ENCODE measurements around the gene CD69. TPM values are rescaled to one million over a fixed set of nuclear protein-coding genes. Genes with fewer than 3 reads are reported as not detected.

The CD69 gene
- total RNA-seq = 1.3 TPM

- Histone ChIP-seq H3K4me3 (peak within 1 kb of the TSS in 1 of 2 donors; percentile 33), H3K27me3 (no peaks in the 10 kb centered on the region), H3K9me3 (no peaks in the 10 kb centered on the region), H3K27ac (no peak within 1 kb of the TSS), H3K4me1 (no peaks in the 10 kb centered on the region), H3K36me3 (no peaks in the 10 kb centered on the region)
- no peak for TF ChIP-seq CTCF (IDR thresholded peaks at IDR 0.05)
- intact Hi-C loops (cut with DNase I) = no loop called here
- DNase-seq (ENCODE audit: low spot score in 2 of 2) = no peak
Measured at GRCh38 chr12:9760699-9761418, at the start of gene CD69. CD69 (minus strand) TSS chr12:9760901; CDS start chr12:9760820, 81 bp downstream.

GRCh38 chr12:9809866-9810265 lies 49.2 kb upstream of the CD69 start:
- no peak for TF ChIP-seq CTCF (IDR thresholded peaks at IDR 0.05)
- intact Hi-C loops (cut with DNase I) = no loop called here

GRCh38 chr12:9809338-9809737 lies 48.6 kb upstream of the CD69 start:
- no peaks in the 10 kb centered on the region for H3K4me1 ChIP-seq
- no peaks in the 10 kb centered on the region for H3K27me3 ChIP-seq
- intact Hi-C loops (cut with DNase I) = no loop called here
- H3K4me3 ChIP-seq = no peak overlapping the region
- no peaks in the 10 kb centered on the region for H3K9me3 ChIP-seq
- H3K36me3 ChIP-seq = no peaks in the 10 kb centered on the region
- no peak for TF ChIP-seq CTCF (IDR thresholded peaks at IDR 0.05)
- no peak overlapping the region for H3K27ac ChIP-seq
- no peak for DNase-seq (ENCODE audit: low spot score in 2 of 2)

More at GRCh38 chr12:9809866-9810265, 49.2 kb upstream of the CD69 start:
- no peak for DNase-seq (ENCODE audit: low spot score in 2 of 2)
- Histone ChIP-seq H3K9me3 (no peaks in the 10 kb centered on the region), H3K4me3 (no peak overlapping the region), H3K36me3 (no peaks in the 10 kb centered on the region), H3K27me3 (no peaks in the 10 kb centered on the region), H3K27ac (no peak overlapping the region), H3K4me1 (no peaks in the 10 kb centered on the region)

GRCh38 chr12:9808504-9808903 lies 47.8 kb upstream of the CD69 start:
- no peak for DNase-seq (ENCODE audit: low spot score in 2 of 2)
- Histone ChIP-seq H3K9me3 (no peaks in the 10 kb centered on the region), H3K4me3 (no peak overlapping the region), H3K4me1 (no peaks in the 10 kb centered on the region), H3K27ac (no peak overlapping the region), H3K36me3 (no peaks in the 10 kb centered on the region), H3K27me3 (no peaks in the 10 kb centered on the region)
- intact Hi-C loops (cut with DNase I) = no loop called here
- no peak for TF ChIP-seq CTCF (IDR thresholded peaks at IDR 0.05)

GRCh38 chr12:9806714-9807113 lies 46.0 kb upstream of the CD69 start:
- Histone ChIP-seq H3K27me3 (no peaks in the 10 kb centered on the region), H3K27ac (no peak overlapping the region), H3K36me3 (no peaks in the 10 kb centered on the region), H3K9me3 (no peaks in the 10 kb centered on the region), H3K4me1 (no peaks in the 10 kb centered on the region), H3K4me3 (no peak overlapping the region)
- intact Hi-C loops (cut with DNase I) = no loop called here
- TF ChIP-seq CTCF (IDR thresholded peaks at IDR 0.05) = no peak
- no peak for DNase-seq (ENCODE audit: low spot score in 2 of 2)

Data from ascending aorta (tissue), 2 donors.